ENCODE measurements around the gene SPTSSB.

GRCh38 chr3:161405087-161405486 lies 33.8 kb upstream of the SPTSSB start:
- TF ChIP-seq CTCF (IDR thresholded peaks at IDR 0.05), result no peak
- TF ChIP-seq POLR2A (IDR thresholded peaks at IDR 0.05), result no peak

Data from adrenal gland (tissue), 5 donors.